ENCODE data around the gene VWA8.
"Not testable (repeated sequence)": the region's sequence is repeated elsewhere in the genome, so short reads cannot be mapped to it uniquely, and the experiment has no call there.

VWA8 gene

GRCh38 chr13:41847216-41847615 is 113.7 kb downstream of the VWA8 start:
- no peak for DNase-seq

GRCh38 chr13:41842036-41842620 is 118.8 kb downstream of the VWA8 start:
- DNase-seq, result no peak

GRCh38 chr13:41837629-41838028 is 123.3 kb downstream of the VWA8 start:
- no peak for DNase-seq

- no peak for DNase-seq
These were observed 125.0 kb downstream of the VWA8 start for GRCh38 chr13:41835871-41836270.

- not testable (repeated sequence) for DNase-seq
These were observed 126.2 kb downstream of the VWA8 start for GRCh38 chr13:41834697-41835096.

- no peak for DNase-seq
These were observed 127.1 kb downstream of the VWA8 start for GRCh38 chr13:41833831-41834230.

- no peak for DNase-seq
These were observed 127.7 kb downstream of the VWA8 start for GRCh38 chr13:41833201-41833600.

GRCh38 chr13:41827507-41828213 is 133.2 kb downstream of the VWA8 start:
- no peak for DNase-seq

- no peak for DNase-seq
These were observed 135.2 kb downstream of the VWA8 start for GRCh38 chr13:41825691-41826090.

GRCh38 chr13:41823476-41823875 is 137.4 kb downstream of the VWA8 start:
- DNase-seq, result no peak

- no peak for DNase-seq
These were observed 138.3 kb downstream of the VWA8 start for GRCh38 chr13:41822560-41822959.

- no peak for DNase-seq
These were observed 139.7 kb downstream of the VWA8 start for GRCh38 chr13:41821238-41821594.

- no peak for DNase-seq
These were observed 140.2 kb downstream of the VWA8 start for GRCh38 chr13:41820581-41821237.

GRCh38 chr13:41816057-41816456 is 144.9 kb downstream of the VWA8 start:
- no peak for DNase-seq

- DNase-seq, result no peak
These were observed 147.5 kb downstream of the VWA8 start for GRCh38 chr13:41813426-41813825.

GRCh38 chr13:41812851-41813250 is 148.1 kb downstream of the VWA8 start:
- no peak for DNase-seq

- DNase-seq, result no peak
These were observed 148.7 kb downstream of the VWA8 start for GRCh38 chr13:41812237-41812636.

GRCh38 chr13:41811588-41812021 is 149.3 kb downstream of the VWA8 start:
- no peak for DNase-seq

- no peak for DNase-seq
These were observed 150.9 kb downstream of the VWA8 start for GRCh38 chr13:41809962-41810361.

- not testable (repeated sequence) for DNase-seq
These were observed 157.5 kb downstream of the VWA8 start for GRCh38 chr13:41803445-41803735.

- no peak for DNase-seq
These were observed 158.0 kb downstream of the VWA8 start for GRCh38 chr13:41802684-41803444.

GRCh38 chr13:41802043-41802683 is 158.7 kb downstream of the VWA8 start:
- no peak for DNase-seq

- no peak for DNase-seq
These were observed 169.9 kb downstream of the VWA8 start for GRCh38 chr13:41791056-41791455.

Data from stimulated activated CD8-positive, alpha-beta memory T cell treated with anti-CD3 and anti-CD28 coated beads, Interleukin-4, amount 100 ng/mL, for 48 hours (primary cell).